Neuron (in vitro differentiated cells): Measurements from ENCODE around the gene CENPM.

Experiments used
- H2AFZ ChIP-seq: one replicate; pipeline ENCODE4 v1.6.1; 2013; ENCODE audit warnings: low read depth, mild to moderate bottlenecking, inconsistent platforms, low read length, moderate library complexity
- H3K27me3 ChIP-seq: one replicate; pipeline ENCODE4 v1.6.1; 2013; ENCODE audit warnings: low read length; ENCODE audit not compliant: insufficient read depth
- H3K36me3 ChIP-seq: one replicate; pipeline ENCODE4 v1.6.1; 2013; ENCODE audit warnings: low read length; ENCODE audit not compliant: insufficient read depth
- H3K4me1 ChIP-seq: one replicate; pipeline ENCODE4 v1.6.1; 2013; ENCODE audit warnings: low read length; ENCODE audit not compliant: insufficient read depth
- H3K4me3 ChIP-seq: 2 replicates; pipeline ENCODE4 v1.5.1; 2013; ENCODE audit warnings: mild to moderate bottlenecking, low read length, moderate library complexity
- H3K9me3 ChIP-seq: one replicate; pipeline ENCODE4 v1.6.1; 2013; ENCODE audit warnings: low read length

CENPM gene

GRCh38 chr22:41976070-41976901 lies 29.3 kb upstream of the CENPM start:
- Histone ChIP-seq H3K9me3 (no peaks in the 10 kb centered on the region), H3K4me3 (peak overlapping the region; percentile 78), H2AFZ (peak overlapping the region; percentile 95), H3K27me3 (no peaks in the 10 kb centered on the region), H3K4me1 (peaks cover 15% of the 10 kb centered on the region), H3K36me3 (peaks cover 9% of the 10 kb centered on the region)

DNA sequence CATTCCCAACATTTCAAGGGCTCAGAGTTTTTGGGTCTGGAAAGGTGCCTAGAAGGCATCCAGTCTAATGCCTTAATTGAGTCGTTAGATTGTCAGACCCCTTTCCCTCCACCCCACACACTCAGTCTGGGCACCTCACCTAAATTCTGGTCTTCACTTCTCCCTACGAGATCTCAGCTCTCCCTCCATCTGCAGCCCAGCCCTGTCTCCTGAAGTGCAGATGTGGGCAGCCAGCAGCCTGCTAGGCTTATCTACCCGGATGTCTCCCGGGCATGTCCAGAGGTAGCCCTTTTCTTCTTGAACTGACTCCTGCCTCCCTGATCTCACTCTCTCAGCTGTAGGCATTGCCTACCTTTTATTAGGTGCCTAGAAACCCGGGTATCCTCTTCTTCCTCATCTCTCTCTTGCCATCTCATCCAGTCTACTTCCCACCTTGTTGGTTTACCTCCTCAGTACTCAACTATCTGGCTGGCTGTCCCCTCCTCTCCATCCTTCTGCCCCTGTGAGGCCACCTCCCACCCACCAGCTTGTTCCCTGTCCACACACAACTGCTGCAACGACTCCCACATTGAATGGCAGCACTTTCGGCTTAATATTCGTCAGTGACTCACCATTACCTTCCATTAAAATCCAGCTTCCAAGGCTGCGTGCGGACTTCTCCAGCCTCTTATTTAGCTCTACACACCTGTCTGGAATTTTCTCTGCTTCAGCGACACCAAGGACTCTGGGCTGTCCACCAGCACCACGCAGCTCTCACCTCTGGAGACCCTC lies 28.5 kb upstream of the CENPM start:
- H3K4me3 ChIP-seq = peak overlapping the region; percentile 78
- H3K27me3 ChIP-seq = no peaks in the 10 kb centered on the region
- peak overlapping the region; percentile 95 for H2AFZ ChIP-seq
- peaks cover 15% of the 10 kb centered on the region for H3K4me1 ChIP-seq
- no peaks in the 10 kb centered on the region for H3K9me3 ChIP-seq
- H3K36me3 ChIP-seq = peaks cover 2% of the 10 kb centered on the region

GRCh38 chr22:41974691-41975290 lies 27.8 kb upstream of the CENPM start:
- H3K4me1 ChIP-seq = peaks cover 15% of the 10 kb centered on the region
- no peaks in the 10 kb centered on the region for H3K9me3 ChIP-seq
- H3K36me3 ChIP-seq = no peaks in the 10 kb centered on the region
- no peak overlapping the region for H3K4me3 ChIP-seq
- H3K27me3 ChIP-seq = no peaks in the 10 kb centered on the region
- no peak overlapping the region for H2AFZ ChIP-seq

GRCh38 chr22:41971431-41971830 lies 24.5 kb upstream of the CENPM start:
- no peak overlapping the region for H3K4me3 ChIP-seq
- H3K4me1 ChIP-seq = peaks cover 10% of the 10 kb centered on the region
- H3K9me3 ChIP-seq = no peaks in the 10 kb centered on the region
- no peak overlapping the region for H2AFZ ChIP-seq
- H3K27me3 ChIP-seq = no peaks in the 10 kb centered on the region
- H3K36me3 ChIP-seq = no peaks in the 10 kb centered on the region

GRCh38 chr22:41970601-41971000 lies 23.6 kb upstream of the CENPM start:
- no peaks in the 10 kb centered on the region for H3K9me3 ChIP-seq
- peaks cover 7% of the 10 kb centered on the region for H3K4me1 ChIP-seq
- no peaks in the 10 kb centered on the region for H3K36me3 ChIP-seq
- no peaks in the 10 kb centered on the region for H3K27me3 ChIP-seq
- no peak overlapping the region for H2AFZ ChIP-seq
- H3K4me3 ChIP-seq = no peak overlapping the region

- no peak within 1 kb of the TSS for H2AFZ ChIP-seq
- H3K27me3 ChIP-seq = no peaks in the 10 kb centered on the region
- H3K4me3 ChIP-seq = no peak within 1 kb of the TSS
- peaks cover 9% of the 10 kb centered on the region for H3K4me1 ChIP-seq
- no peaks in the 10 kb centered on the region for H3K9me3 ChIP-seq
- no peaks in the 10 kb centered on the region for H3K36me3 ChIP-seq
Measured at GRCh38 chr22:41969110-41969646, 22.2 kb upstream of the CENPM start, which contains the start of gene SEPTIN3. SEPTIN3 (plus strand) TSS chr22:41969443; CDS start chr22:41971493, 2,050 bp downstream.

DNA sequence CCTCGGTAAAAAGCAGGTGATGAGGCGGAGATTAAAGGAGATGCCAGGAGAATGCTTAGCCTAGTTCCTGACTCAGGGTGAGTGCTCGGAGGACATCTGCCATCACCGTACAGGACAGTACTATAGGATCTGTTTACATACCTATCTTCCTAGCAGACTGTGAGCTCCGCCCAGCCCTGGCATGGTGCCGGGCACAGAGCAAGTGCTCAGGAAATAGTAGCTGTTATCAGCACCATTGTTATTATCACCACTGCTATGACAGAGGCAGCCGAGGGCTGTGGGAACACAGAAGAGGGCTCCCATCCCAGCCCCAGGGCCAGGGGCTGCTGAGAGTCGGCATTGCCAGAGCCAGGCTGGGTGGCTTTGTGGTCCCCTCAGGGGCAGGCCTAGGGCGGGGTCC lies 21.6 kb upstream of the CENPM start:
- Histone ChIP-seq H3K36me3 (no peaks in the 10 kb centered on the region), H3K4me3 (no peak overlapping the region)

GRCh38 chr22:41966607-41967240 lies 19.8 kb upstream of the CENPM start:
- no peak overlapping the region for H3K4me3 ChIP-seq
- H3K36me3 ChIP-seq = no peaks in the 10 kb centered on the region
- H3K4me1 ChIP-seq = peaks cover 17% of the 10 kb centered on the region
- H3K9me3 ChIP-seq = no peaks in the 10 kb centered on the region
- H3K27me3 ChIP-seq = no peaks in the 10 kb centered on the region
- peak overlapping the region; percentile 29 for H2AFZ ChIP-seq

More for the DNA sequence above, 21.6 kb upstream of the CENPM start:
- H2AFZ ChIP-seq = no peak overlapping the region
- no peaks in the 10 kb centered on the region for H3K27me3 ChIP-seq
- H3K4me1 ChIP-seq = peaks cover 14% of the 10 kb centered on the region
- H3K9me3 ChIP-seq = no peaks in the 10 kb centered on the region

DNA sequence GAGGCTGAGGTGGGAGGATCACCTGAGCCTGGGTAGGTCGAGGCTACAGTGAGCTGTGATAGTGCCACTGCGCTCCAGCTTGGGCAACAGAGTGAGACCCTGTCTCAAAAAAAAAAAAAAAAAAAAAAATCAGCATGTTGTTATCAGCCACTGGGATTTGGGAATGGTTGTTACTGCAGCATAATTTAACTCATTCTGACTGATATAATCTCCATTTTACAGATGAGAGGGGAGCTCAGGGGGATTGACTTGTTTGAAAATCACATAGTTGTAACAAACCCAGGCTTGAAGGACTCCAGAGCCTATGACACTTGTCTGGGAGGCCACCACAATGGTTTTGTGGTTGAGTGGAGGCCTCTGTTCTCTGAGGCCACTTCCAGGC lies 19.3 kb upstream of the CENPM start:
- Histone ChIP-seq H3K4me3 (no peak overlapping the region), H3K27me3 (no peaks in the 10 kb centered on the region), H3K36me3 (no peaks in the 10 kb centered on the region), H3K9me3 (no peaks in the 10 kb centered on the region), H2AFZ (peak overlapping the region; percentile 29), H3K4me1 (peaks cover 17% of the 10 kb centered on the region)

- H3K36me3 ChIP-seq = no peaks in the 10 kb centered on the region
- H3K27me3 ChIP-seq = no peaks in the 10 kb centered on the region
- no peak overlapping the region for H2AFZ ChIP-seq
- no peak overlapping the region for H3K4me3 ChIP-seq
- H3K9me3 ChIP-seq = no peaks in the 10 kb centered on the region
- peaks cover 25% of the 10 kb centered on the region for H3K4me1 ChIP-seq
Measured at GRCh38 chr22:41964112-41964491, 17.1 kb upstream of the CENPM start.

- Histone ChIP-seq H3K4me1 (peaks cover 25% of the 10 kb centered on the region), H3K27me3 (no peaks in the 10 kb centered on the region), H3K36me3 (no peaks in the 10 kb centered on the region), H3K4me3 (no peak overlapping the region), H2AFZ (no peak overlapping the region), H3K9me3 (no peaks in the 10 kb centered on the region)
Measured at GRCh38 chr22:41963453-41964111, 16.6 kb upstream of the CENPM start.

- H3K27me3 ChIP-seq = no peaks in the 10 kb centered on the region
- no peaks in the 10 kb centered on the region for H3K36me3 ChIP-seq
- no peak overlapping the region for H2AFZ ChIP-seq
- no peaks in the 10 kb centered on the region for H3K9me3 ChIP-seq
- peaks cover 10% of the 10 kb centered on the region for H3K4me1 ChIP-seq
- H3K4me3 ChIP-seq = no peak overlapping the region
Measured at GRCh38 chr22:41957941-41958556, 11.1 kb upstream of the CENPM start.
